Naive thymus-derived CD4-positive, alpha-beta T cell (primary cell): ENCODE results near the gene CCL18. TPM values are rescaled to one million over a fixed set of nuclear protein-coding genes. Genes with fewer than 3 reads are reported as not detected.

Experiments used
- ATAC-seq: fragments of 150-1000 bp; cut with Tn5 transposase; 2 replicates; pipeline ENCODE4 v1.10.0; 2021; ENCODE audit warnings: mild to moderate bottlenecking, moderate library complexity
- CTCF ChIA-PET: fragments of 350-600 bp; sonication (Branson Sonifier 250); formaldehyde crosslinking; loops from one replicate; lab custom pipeline; 2021; ENCODE audit warnings: antibody characterized with exemption; lab: Charles Lee
- POLR2A ChIA-PET: fragments of 350-600 bp; sonication (Branson Sonifier 250); formaldehyde crosslinking; loops from one replicate; lab custom pipeline; 2021; ENCODE audit warnings: antibody characterized with exemption, inconsistent platforms; lab: Charles Lee
- DNase-seq, 9 donors: peaks; one replicate each; pipeline versions ENCODE4 v3.0.0 to v3.0.0-alpha.2; 2020 to 2022; ENCODE audit warnings: mixed read lengths in 1 of 9
- H3K27ac ChIP-seq: one replicate; pipeline ENCODE4 v1.7.0; 2013; ENCODE audit warnings: mild to moderate bottlenecking, low read depth, low read length, moderate library complexity
- H3K27me3 ChIP-seq, 2 donors: one replicate each; pipeline ENCODE4 v1.7.0; 2013; ENCODE audit warnings: low read length in 2 of 2, mild to moderate bottlenecking in 2 of 2, moderate library complexity in 2 of 2; ENCODE audit not compliant: control insufficient read depth in 2 of 2, insufficient read depth in 2 of 2
- H3K36me3 ChIP-seq, 3 experiments: 1 replicate in 2 of 3; 2 replicates in 1 of 3; pipeline ENCODE4 v1.7.0; 2013; ENCODE audit warnings: low read length in 3 of 3, mild to moderate bottlenecking in 3 of 3, moderate library complexity in 1 of 3; ENCODE audit not compliant: insufficient read depth in 3 of 3, control insufficient read depth in 2 of 3
- H3K4me1 ChIP-seq, 2 donors: one replicate each; pipeline ENCODE4 v1.7.0; 2013; ENCODE audit warnings: low read length in 2 of 2, mild to moderate bottlenecking in 2 of 2, moderate library complexity in 1 of 2; ENCODE audit not compliant: control insufficient read depth in 2 of 2, insufficient read depth in 2 of 2
- H3K4me3 ChIP-seq: 2 replicates; pipeline ENCODE4 v1.7.0; 2013; ENCODE audit warnings: mild to moderate bottlenecking, low read length
- H3K9me3 ChIP-seq, 3 experiments: 1 replicate in 2 of 3; 2 replicates in 1 of 3; pipeline ENCODE4 v1.7.0; 2013; ENCODE audit warnings: low read length in 3 of 3; ENCODE audit not compliant: control insufficient read depth in 2 of 3
- H3K27ac Mint-ChIP-seq, 9 donors: one replicate each; pipeline ENCODE4 v1.8.0; 2020 to 2022; ENCODE audit warnings: mixed read lengths in 9 of 9, mild to moderate bottlenecking in 8 of 9, moderate library complexity in 5 of 9, inconsistent platforms in 2 of 9
- H3K27me3 Mint-ChIP-seq, 5 donors: one replicate each; pipeline ENCODE4 v1.8.0; 2021 to 2022; ENCODE audit warnings: mixed read lengths in 5 of 5, mild to moderate bottlenecking in 1 of 5
- H3K36me3 Mint-ChIP-seq, 5 donors: one replicate each; pipeline ENCODE4 v1.8.0; 2020 to 2022; ENCODE audit warnings: mixed read lengths in 5 of 5, mild to moderate bottlenecking in 3 of 5, inconsistent platforms in 1 of 5
- H3K4me1 Mint-ChIP-seq, 7 donors: one replicate each; pipeline ENCODE4 v1.8.0; 2020 to 2022; ENCODE audit warnings: mixed read lengths in 7 of 7, mild to moderate bottlenecking in 3 of 7, inconsistent platforms in 1 of 7
- H3K4me3 Mint-ChIP-seq, 10 donors: one replicate each; pipeline ENCODE4 v1.8.0; 2020 to 2022; ENCODE audit warnings: mild to moderate bottlenecking in 10 of 10, mixed read lengths in 10 of 10, moderate library complexity in 6 of 10, inconsistent platforms in 2 of 10
- H3K9me3 Mint-ChIP-seq, 11 donors: one replicate each; pipeline ENCODE4 v1.8.0; 2020 to 2022; ENCODE audit warnings: mixed read lengths in 11 of 11, mild to moderate bottlenecking in 4 of 11, inconsistent platforms in 1 of 11, moderate library complexity in 1 of 11
- intact Hi-C, 2 donors: fragments of 100-400 bp; cut with micrococcal nuclease; formaldehyde crosslinking; loops; one replicate each; pipeline ENCODE4 v1.15.1; 2023
- polyA plus RNA-seq, 2 donors: library from polyadenylated mRNA; unstranded; fragments of 300-500 nt; fragmentation: Illumina TruSeq; gene quantifications; one replicate each; pipeline ENCODE4 v1.2.3, GENCODE V29; 2021
- total RNA-seq, 6 experiments: library from RNA in 5 of 6; stranded (reverse) in 5 of 6; gene quantifications; 1 replicate in 5 of 6; 2 replicates in 1 of 6; pipeline ENCODE4 v1.2.3 and lab custom pipeline; 2021 to 2026

CCL18 gene
- total and polyA plus RNA-seq, 7 experiments from 2014 or later = not detected

DNA sequence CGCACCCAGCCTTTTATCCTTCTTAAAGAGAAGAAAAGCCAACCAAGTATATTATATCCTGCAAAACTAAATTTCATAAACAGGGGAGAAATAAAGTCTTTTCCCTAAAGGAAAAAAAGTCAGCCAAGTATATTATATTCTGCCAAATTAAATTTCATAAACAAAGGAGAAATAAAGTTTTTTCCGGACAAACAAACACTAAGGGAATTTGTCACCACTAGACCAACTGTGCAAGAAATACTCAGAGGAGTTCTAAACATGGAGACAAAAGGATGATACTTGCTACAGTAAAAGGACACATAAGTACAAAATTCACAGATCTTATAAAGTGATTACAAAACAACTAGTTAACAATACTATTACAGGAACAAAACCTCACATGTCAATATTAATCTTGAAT lies 14.4 kb upstream of the CCL18 start:
- H3K27ac Mint-ChIP-seq = no peak overlapping the region
- Histone ChIP-seq H3K27me3 (no peaks in the 10 kb centered on the region), H3K4me1 (no peaks in the 10 kb centered on the region), H3K27ac (no peak overlapping the region), H3K4me3 (no peak overlapping the region), H3K36me3 (no peaks in the 10 kb centered on the region), H3K9me3 (peaks cover 0 to 14% (median 0%) of the 10 kb centered on the region in 3 experiments)
- ChIA-PET POLR2A (no interaction called here), CTCF (no interaction called here)
- intact Hi-C loops = no loop called here
- H3K4me1 Mint-ChIP-seq = peaks cover 0 to 2% (median 0%) of the 10 kb centered on the region in 7 donors
- peaks cover 9 to 63% (median 27%) of the 10 kb centered on the region in 11 donors for H3K9me3 Mint-ChIP-seq
- peaks cover 12 to 31% (median 17%) of the 10 kb centered on the region in 5 donors for H3K27me3 Mint-ChIP-seq
- no peak for DNase-seq
- H3K36me3 Mint-ChIP-seq = peaks cover 0 to 10% (median 5%) of the 10 kb centered on the region in 5 donors
- H3K4me3 Mint-ChIP-seq = no peak overlapping the region
- no peak for ATAC-seq

- peaks cover 0 to 5% (median 0%) of the 10 kb centered on the region in 7 donors for H3K4me1 Mint-ChIP-seq
- peaks cover 0 to 20% (median 11%) of the 10 kb centered on the region in 11 donors for H3K9me3 Mint-ChIP-seq
- no peak overlapping the region for H3K27ac ChIP-seq
- ChIA-PET CTCF (interaction anchor here (1.3 kb wide), 1 partner anchor 18 kb away, joined by 3 read pairs; no protein-coding TSS in a partner anchor), POLR2A (no interaction called here)
- no peaks in the 10 kb centered on the region for H3K9me3 ChIP-seq
- no peak for ATAC-seq
- no peak overlapping the region for H3K4me3 ChIP-seq
- H3K27me3 ChIP-seq = no peaks in the 10 kb centered on the region
- H3K27ac Mint-ChIP-seq = no peak overlapping the region
- peaks cover 0 to 2% (median 0%) of the 10 kb centered on the region in 5 donors for H3K36me3 Mint-ChIP-seq
- H3K27me3 Mint-ChIP-seq = peaks cover 5 to 26% (median 19%) of the 10 kb centered on the region in 5 donors
- H3K36me3 ChIP-seq = no peaks in the 10 kb centered on the region
- no peak for DNase-seq
- H3K4me1 ChIP-seq = no peaks in the 10 kb centered on the region
- no peak overlapping the region for H3K4me3 Mint-ChIP-seq
- intact Hi-C loops = no loop called here
Measured at GRCh38 chr17:36055171-36055570, 8.9 kb upstream of the CCL18 start.

- H3K27me3 Mint-ChIP-seq = peaks cover 5 to 26% (median 20%) of the 10 kb centered on the region in 5 donors
- peaks cover 0 to 14% (median 10%) of the 10 kb centered on the region in 11 donors for H3K9me3 Mint-ChIP-seq
- ChIA-PET CTCF (interaction anchor here (1.3 kb wide), 1 partner anchor 17 kb away, joined by 3 read pairs; no protein-coding TSS in a partner anchor), POLR2A (no interaction called here)
- no peaks in the 10 kb centered on the region for H3K36me3 ChIP-seq
- no peak overlapping the region for H3K27ac ChIP-seq
- ATAC-seq (no peak), DNase-seq (no peak)
- no peaks in the 10 kb centered on the region for H3K9me3 ChIP-seq
- no peaks in the 10 kb centered on the region for H3K27me3 ChIP-seq
- H3K4me3 ChIP-seq = no peak overlapping the region
- H3K4me1 Mint-ChIP-seq = peaks cover 0 to 5% (median 0%) of the 10 kb centered on the region in 7 donors
- no peak overlapping the region for H3K27ac Mint-ChIP-seq
- no peak overlapping the region for H3K4me3 Mint-ChIP-seq
- H3K4me1 ChIP-seq = no peaks in the 10 kb centered on the region
- H3K36me3 Mint-ChIP-seq = no peaks in the 10 kb centered on the region
- intact Hi-C loops = no loop called here
Measured at GRCh38 chr17:36055921-36056520, 8.1 kb upstream of the CCL18 start.

- Mint-ChIP-seq H3K36me3 (no peaks in the 10 kb centered on the region), H3K27ac (no peak overlapping the region), H3K4me3 (no peak overlapping the region), H3K4me1 (peaks cover 0 to 5% (median 0%) of the 10 kb centered on the region in 7 donors), H3K27me3 (peaks cover 5 to 33% (median 11%) of the 10 kb centered on the region in 5 donors), H3K9me3 (no peaks in the 10 kb centered on the region)
- no peaks in the 10 kb centered on the region for H3K9me3 ChIP-seq
- no peaks in the 10 kb centered on the region for H3K27me3 ChIP-seq
- CTCF ChIA-PET = interaction anchor here (0.6 kb wide), 1 partner anchor 232 kb away, joined by 5 read pairs; no protein-coding TSS in a partner anchor
- POLR2A ChIA-PET = no interaction called here
- H3K36me3 ChIP-seq = no peaks in the 10 kb centered on the region
- no peaks in the 10 kb centered on the region for H3K4me1 ChIP-seq
- intact Hi-C loops = no loop called here
- no peak for ATAC-seq
- no peak overlapping the region for H3K27ac ChIP-seq
- DNase-seq = no peak
- H3K4me3 ChIP-seq = no peak overlapping the region
Measured at GRCh38 chr17:36057911-36058310, 6.2 kb upstream of the CCL18 start.

GRCh38 chr17:36059406-36059805 lies 4.7 kb upstream of the CCL18 start:
- no peaks in the 10 kb centered on the region for H3K36me3 Mint-ChIP-seq
- Histone ChIP-seq H3K27ac (no peak overlapping the region), H3K4me3 (no peak overlapping the region), H3K4me1 (no peaks in the 10 kb centered on the region), H3K36me3 (no peaks in the 10 kb centered on the region), H3K27me3 (no peaks in the 10 kb centered on the region), H3K9me3 (no peaks in the 10 kb centered on the region)
- no peak overlapping the region for H3K27ac Mint-ChIP-seq
- intact Hi-C loops = no loop called here
- peaks cover 5 to 33% (median 11%) of the 10 kb centered on the region in 5 donors for H3K27me3 Mint-ChIP-seq
- DNase-seq = no peak
- H3K4me1 Mint-ChIP-seq = peaks cover 0 to 5% (median 0%) of the 10 kb centered on the region in 7 donors
- no peak overlapping the region for H3K4me3 Mint-ChIP-seq
- CTCF ChIA-PET = no interaction called here
- ATAC-seq = no peak
- no peaks in the 10 kb centered on the region for H3K9me3 Mint-ChIP-seq
- POLR2A ChIA-PET = no interaction called here

DNA sequence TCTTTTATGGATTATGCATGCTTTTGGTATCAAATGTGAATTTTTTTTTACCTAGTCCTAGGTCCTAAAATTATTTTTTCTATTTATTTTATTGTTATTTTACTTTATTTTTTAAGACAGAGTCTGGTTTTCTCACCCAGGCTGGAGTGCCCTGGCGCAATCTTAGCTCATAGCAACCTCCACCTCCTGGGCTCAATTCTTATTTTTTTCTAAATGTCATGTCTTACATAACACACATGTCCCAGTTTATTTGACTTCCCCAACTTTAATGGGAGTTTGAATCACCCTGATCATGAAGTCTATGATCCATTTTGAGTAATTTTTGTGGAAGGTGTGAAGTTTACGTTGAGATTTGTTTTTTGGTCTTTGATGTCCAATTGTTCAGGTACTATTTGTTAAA lies 3.3 kb upstream of the CCL18 start:
- no peaks in the 10 kb centered on the region for H3K9me3 ChIP-seq
- Mint-ChIP-seq H3K27me3 (peaks cover 5 to 36% (median 8%) of the 10 kb centered on the region in 5 donors), H3K27ac (no peak overlapping the region), H3K9me3 (no peaks in the 10 kb centered on the region), H3K4me3 (no peak overlapping the region), H3K36me3 (no peaks in the 10 kb centered on the region), H3K4me1 (peaks cover 0 to 6% (median 0%) of the 10 kb centered on the region in 7 donors)
- no peak overlapping the region for H3K4me3 ChIP-seq
- H3K36me3 ChIP-seq = no peaks in the 10 kb centered on the region
- no peaks in the 10 kb centered on the region for H3K27me3 ChIP-seq
- ChIA-PET CTCF (no interaction called here), POLR2A (no interaction called here)
- intact Hi-C loops = no loop called here
- peaks cover 0 to 7% of the 10 kb centered on the region in 2 donors for H3K4me1 ChIP-seq
- ATAC-seq (no peak), DNase-seq (no peak)
- H3K27ac ChIP-seq = no peak overlapping the region
